Stimulated activated CD4-positive, alpha-beta T cell treated with anti-CD3 and anti-CD28 coated beads, Interleukin-1b, Interleukin-23, amount 100 ng/mL, for 48 hours (primary cell): ENCODE results near the gene TCEANC2.

ENCODE experiments used
- DNase-seq: peaks from one replicate; pipeline ENCODE4 v3.0.0-alpha.2; 2020

Gene TCEANC2

GRCh38 chr1:54138994-54139393 lies 85.6 kb downstream of the TCEANC2 start:
- no peak for DNase-seq

GRCh38 chr1:54139711-54140110 lies 86.3 kb downstream of the TCEANC2 start:
- DNase-seq, result no peak

GRCh38 chr1:54142146-54142900 lies 88.9 kb downstream of the TCEANC2 start:
- no peak for DNase-seq

- DNase-seq, result no peak
Measured at GRCh38 chr1:54144366-54144765, 91.0 kb downstream of the TCEANC2 start.

- no peak for DNase-seq
Measured at GRCh38 chr1:54149734-54150133, 96.3 kb downstream of the TCEANC2 start.

GRCh38 chr1:54151013-54151412 lies 97.6 kb downstream of the TCEANC2 start:
- no peak for DNase-seq

- no peak for DNase-seq
Measured at GRCh38 chr1:54152696-54153095, 99.3 kb downstream of the TCEANC2 start, which contains the start of gene CDCP2. TSS of gene CDCP2 (minus strand) at chr1:54153000. CDS start at chr1:54152922, 78 bp downstream.

GRCh38 chr1:54153535-54154439 lies 100.4 kb downstream of the TCEANC2 start:
- no peak for DNase-seq
